GM18951 (cell line): ENCODE data around the gene TMEM120A.
"Not testable (repeated sequence)": the region's sequence is repeated elsewhere in the genome, so short reads cannot be mapped to it uniquely, and the experiment has no call there.

Source experiments
- POLR2A ChIP-seq: IDR thresholded peaks from 4 replicates; pipeline ENCODE4 v1.6.1; 2011; ENCODE audit warnings: mild to moderate bottlenecking; ENCODE audit not compliant: insufficient read length, insufficient read depth; ENCODE audit errors: extremely low read depth
- in situ Hi-C: fragments of 300-500 bp; cut with MboI; formaldehyde crosslinking; loops from one replicate; pipeline ENCODE4 v1.12.0; 2022; ENCODE audit warnings: low sequenced_read_pairs, mixed read lengths, inconsistent platforms; ENCODE audit not compliant: unreplicated experiment

Gene TMEM120A

GRCh38 chr7:76008156-76008687, 13.8 kb upstream of the TMEM120A start:
- TF ChIP-seq POLR2A: no peak
- in situ Hi-C loops: no loop called here

GRCh38 chr7:76005004-76005403, 10.6 kb upstream of the TMEM120A start:
- in situ Hi-C loops: not testable (repeated sequence)

DNA sequence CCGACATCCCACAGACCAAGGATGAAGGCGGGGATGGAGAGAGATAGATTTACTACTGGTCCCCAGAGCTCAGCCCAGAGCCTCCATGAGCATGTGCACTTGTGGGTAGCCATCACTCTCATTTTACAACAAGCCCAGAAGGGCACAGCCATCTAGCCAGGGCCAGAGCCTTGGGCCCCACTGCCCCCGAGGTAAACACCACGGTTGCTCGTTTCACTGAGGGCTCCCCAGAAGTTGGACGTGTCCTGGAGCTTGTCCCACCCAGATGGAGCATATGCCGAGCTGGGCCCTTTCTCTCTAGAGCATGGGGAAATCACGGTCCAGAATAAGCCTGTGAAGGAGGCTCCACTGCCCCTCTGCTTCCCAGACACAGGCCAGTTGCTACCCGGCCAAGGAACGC, 9.0 kb upstream of the TMEM120A start:
- no peak for TF ChIP-seq POLR2A
- in situ Hi-C loops: no loop called here

DNA sequence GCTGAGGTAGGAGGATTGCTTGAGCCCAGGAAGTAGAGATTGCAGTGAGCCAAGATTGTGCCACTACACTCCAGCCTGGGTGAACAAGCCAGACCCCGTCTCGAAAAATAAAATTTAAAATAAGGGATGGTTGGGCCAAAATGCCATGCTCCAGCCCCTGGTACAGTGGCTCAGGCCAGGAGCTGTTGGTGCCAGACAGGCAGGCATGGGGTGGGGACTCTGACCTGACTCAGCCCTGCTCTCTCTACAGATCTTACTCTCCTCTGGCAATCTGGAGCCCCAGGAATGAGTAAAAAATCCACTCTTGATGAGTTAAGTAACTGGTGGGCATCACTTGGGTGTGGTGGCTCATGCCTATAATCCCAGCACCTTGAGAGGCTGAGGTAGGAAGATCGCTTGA, 8.4 kb upstream of the TMEM120A start:
- in situ Hi-C loops: no loop called here
- no peak for TF ChIP-seq POLR2A

DNA sequence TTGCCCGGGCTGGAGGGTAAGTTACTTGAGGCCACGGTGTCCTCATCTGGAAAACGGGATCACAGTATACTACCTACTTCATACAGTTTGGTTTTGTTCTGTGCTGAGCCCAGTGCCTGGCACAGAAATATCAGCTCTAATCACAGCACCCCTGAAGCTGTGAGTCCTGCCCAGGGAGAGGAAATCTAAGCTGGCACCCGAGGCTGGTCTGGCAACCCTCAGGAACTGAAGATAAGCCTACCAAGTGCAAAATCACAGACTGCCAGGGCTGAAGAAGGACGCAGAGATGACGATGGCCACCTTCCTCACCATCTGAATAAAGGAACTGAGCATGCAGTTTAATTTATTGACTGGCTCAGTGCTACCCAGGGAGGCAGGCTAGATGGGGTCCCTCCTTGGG, 7.7 kb upstream of the TMEM120A start:
- no peak for TF ChIP-seq POLR2A
- in situ Hi-C loops: no loop called here

DNA sequence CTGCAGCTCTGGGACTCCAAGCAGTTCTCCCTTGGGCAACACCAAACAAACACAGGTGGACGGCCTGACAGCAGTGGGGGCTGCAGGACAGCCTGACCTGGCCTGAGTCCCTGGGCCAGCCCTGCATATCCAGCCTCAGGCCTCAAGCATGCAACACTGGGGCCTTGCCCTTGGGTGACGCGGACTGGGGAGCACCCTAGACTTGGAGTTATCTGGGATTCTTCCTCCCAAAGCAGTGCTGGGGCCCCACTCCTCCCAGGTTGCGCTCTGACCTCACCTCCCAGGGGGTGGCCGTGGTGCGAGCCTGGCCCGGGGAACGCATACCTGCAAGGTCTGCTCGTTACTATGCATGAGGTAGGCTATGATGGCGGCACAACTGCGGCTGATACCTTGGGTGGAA, 6.2 kb upstream of the TMEM120A start:
- in situ Hi-C loops: no loop called here
- TF ChIP-seq POLR2A: no peak

DNA sequence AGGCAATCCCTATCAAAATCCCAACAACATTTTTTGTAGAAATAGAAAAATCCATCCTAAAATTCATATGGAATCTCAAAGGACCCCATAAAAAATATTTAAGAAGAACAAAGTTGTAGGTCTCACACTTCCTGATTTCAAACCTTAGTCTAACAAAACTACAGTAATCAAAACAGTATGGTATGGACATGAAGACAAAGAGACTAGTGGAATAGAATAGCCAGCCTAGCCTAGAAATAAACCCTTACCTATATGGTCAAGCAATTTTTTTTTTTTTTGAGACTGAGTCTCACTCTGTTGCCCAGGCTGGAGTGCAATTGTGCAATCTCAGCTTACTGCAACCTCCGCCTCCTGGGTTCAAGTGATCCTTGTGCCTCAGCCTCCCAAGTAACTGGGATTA, 3.6 kb upstream of the TMEM120A start:
- no peak for TF ChIP-seq POLR2A
- in situ Hi-C loops: no loop called here

- in situ Hi-C loops: no loop called here
Measured at GRCh38 chr7:75996476-75996875, 2.1 kb upstream of the TMEM120A start.

GRCh38 chr7:75995996-75996395, 1.6 kb upstream of the TMEM120A start:
- no peak for TF ChIP-seq POLR2A
- in situ Hi-C loops: no loop called here

More at GRCh38 chr7:75996476-75996875, 2.1 kb upstream of the TMEM120A start:
- no peak for TF ChIP-seq POLR2A

DNA sequence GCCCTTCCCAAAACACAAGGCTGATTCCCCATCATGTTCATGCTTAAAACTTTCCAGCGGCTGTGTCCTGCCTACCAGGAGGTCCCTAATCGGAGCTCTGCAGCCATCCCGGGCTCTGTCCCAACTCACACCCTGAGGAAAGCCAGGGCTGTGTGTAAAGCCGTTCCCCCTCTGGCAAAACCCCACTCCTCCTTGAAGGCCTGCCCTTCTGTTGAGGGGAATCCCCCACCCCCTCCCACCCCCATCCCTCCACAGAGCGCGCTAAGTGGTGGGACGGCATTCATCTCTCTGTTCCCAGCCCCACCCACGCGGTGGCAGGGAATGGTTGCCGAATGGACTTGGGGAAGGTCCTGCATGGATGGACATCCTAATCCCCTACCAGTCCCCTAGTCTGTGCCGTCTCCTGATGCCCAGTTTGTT, 667 bp upstream of the TMEM120A start:
- in situ Hi-C loops: no loop called here
- TF ChIP-seq POLR2A: no peak

DNA sequence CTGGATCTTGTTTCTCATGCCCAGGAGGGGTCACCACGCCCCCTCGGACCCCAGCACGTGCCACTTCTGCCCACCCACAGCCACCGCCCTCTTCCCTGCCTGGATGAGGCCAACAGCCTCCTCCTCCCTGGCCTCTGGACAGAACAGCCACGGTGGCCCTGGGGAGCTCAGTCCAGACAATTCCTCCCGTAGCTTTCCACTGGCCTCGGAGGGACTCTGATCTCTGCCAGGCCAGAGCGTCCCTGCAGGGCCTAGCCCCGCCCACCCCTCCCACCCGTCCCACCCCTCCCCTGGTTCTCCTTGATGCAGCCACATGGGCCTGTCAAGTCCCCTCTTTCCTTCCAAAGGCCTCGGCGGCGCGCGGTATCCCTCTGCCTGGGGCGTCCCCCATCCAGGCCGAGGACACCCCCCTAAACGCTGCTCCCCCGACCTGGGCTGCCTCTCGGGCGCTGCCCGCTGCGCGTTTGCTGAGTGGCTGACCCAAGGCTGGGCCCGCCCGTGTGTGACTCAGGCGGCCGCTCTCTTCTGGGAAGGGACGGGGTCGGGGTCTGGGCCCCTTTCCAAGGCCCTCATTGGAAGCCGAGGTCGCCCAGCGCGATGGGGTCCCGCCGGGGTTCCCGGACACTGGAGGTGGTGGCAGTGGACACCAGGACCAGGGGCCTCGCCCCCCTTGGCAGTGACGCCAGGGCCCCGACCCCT, 557 bp downstream of the TMEM120A start:
- in situ Hi-C loops: no loop called here
- no peak for TF ChIP-seq POLR2A

GRCh38 chr7:75992083-75992755, 2.2 kb downstream of the TMEM120A start:
- in situ Hi-C loops: no loop called here
- no peak for TF ChIP-seq POLR2A

DNA sequence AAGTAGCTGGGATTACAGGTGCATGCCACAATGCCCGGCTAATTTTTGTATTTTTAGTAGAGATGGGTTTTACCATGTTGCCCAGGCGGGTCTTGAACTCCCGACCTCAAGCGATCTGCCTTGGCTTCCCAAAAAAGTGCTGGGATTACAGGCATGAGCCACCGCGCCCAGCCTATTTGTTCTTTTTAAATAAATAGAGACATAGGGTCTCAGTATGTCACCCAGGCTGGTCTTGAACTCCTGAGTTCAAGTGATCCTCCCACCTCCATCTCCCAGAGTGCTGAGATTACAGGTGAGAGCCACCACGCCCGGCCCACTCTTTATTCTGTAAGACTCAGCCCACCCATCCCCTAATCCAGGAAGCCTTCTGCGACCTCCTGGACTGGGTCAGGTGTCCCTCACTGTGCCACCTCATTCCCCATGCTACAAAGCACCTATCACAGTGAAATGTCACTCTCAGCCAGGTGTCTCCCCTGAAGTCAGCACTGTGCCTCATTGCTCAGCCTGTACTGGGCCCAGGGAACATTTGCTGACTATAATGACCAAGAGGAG, 2.8 kb downstream of the TMEM120A start:
- no peak for TF ChIP-seq POLR2A
- in situ Hi-C loops: no loop called here
